WTC11 (cell line): Measurements from ENCODE around the gene CDH3. TPM values are rescaled to one million over a fixed set of nuclear protein-coding genes. Genes with fewer than 3 reads are reported as not detected.

Experiments used
- CBFB ChIP-seq: sonication (generic); formaldehyde crosslinking; IDR thresholded peaks from 2 replicates; pipeline ENCODE4 v1.8.1; 2022; ENCODE audit warnings: mild to moderate bottlenecking, low read depth, missing genetic modification reagents
- CREB1 ChIP-seq: sonication (generic); formaldehyde crosslinking; IDR thresholded peaks from 2 replicates; pipeline ENCODE4 v1.8.0; 2023; ENCODE audit warnings: mild to moderate bottlenecking, missing genetic modification reagents
- CREM ChIP-seq: sonication (generic); formaldehyde crosslinking; IDR thresholded peaks from 2 replicates; pipeline ENCODE4 v1.8.1; 2022; ENCODE audit warnings: mild to moderate bottlenecking, missing genetic modification reagents, moderate library complexity
- GABPB1 ChIP-seq: sonication (generic); formaldehyde crosslinking; IDR thresholded peaks from 2 replicates; pipeline ENCODE4 v1.8.1; 2023; ENCODE audit warnings: mild to moderate bottlenecking, missing genetic modification reagents
- KAT7 ChIP-seq: sonication (generic); formaldehyde crosslinking; IDR thresholded peaks from 2 replicates; pipeline ENCODE4 v1.8.1; 2023; ENCODE audit warnings: missing genetic modification reagents, mild to moderate bottlenecking, borderline replicate concordance
- MYBL2 ChIP-seq: sonication (generic); formaldehyde crosslinking; IDR thresholded peaks from 2 replicates; pipeline ENCODE4 v1.8.1; 2023; ENCODE audit warnings: mild to moderate bottlenecking, moderate library complexity, missing genetic modification reagents
- NR2C2 ChIP-seq: sonication (generic); formaldehyde crosslinking; IDR thresholded peaks from 2 replicates; pipeline ENCODE4 v1.8.0; 2022; ENCODE audit warnings: mild to moderate bottlenecking, missing genetic modification reagents
- NR3C1 ChIP-seq: sonication (generic); formaldehyde crosslinking; conservative IDR thresholded peaks from 2 replicates; pipeline ENCODE4 v1.8.1; 2023; ENCODE audit warnings: low read depth, mild to moderate bottlenecking, missing genetic modification reagents
- PRRX2 ChIP-seq: fragments of 250-450 bp; sonication (Bioruptor Pico); IDR thresholded peaks from 2 replicates; pipeline ENCODE4 v1.8.0; 2021; ENCODE audit warnings: mild to moderate bottlenecking
- SMAD4 ChIP-seq: sonication (generic); formaldehyde crosslinking; IDR thresholded peaks from 2 replicates; pipeline ENCODE4 v1.8.0; 2022; ENCODE audit warnings: mild to moderate bottlenecking, missing genetic modification reagents
- SP1 ChIP-seq: sonication (generic); formaldehyde crosslinking; conservative IDR thresholded peaks from 2 replicates; pipeline ENCODE4 v1.8.1; 2022; ENCODE audit warnings: missing genetic modification reagents
- TEAD4 ChIP-seq: sonication (generic); formaldehyde crosslinking; IDR thresholded peaks from 2 replicates; pipeline ENCODE4 v1.8.0; 2022; ENCODE audit warnings: mild to moderate bottlenecking, missing genetic modification reagents
- ZBTB21 ChIP-seq: sonication (generic); formaldehyde crosslinking; IDR thresholded peaks from 2 replicates; pipeline ENCODE4 v1.8.1; 2023; ENCODE audit warnings: mild to moderate bottlenecking, missing genetic modification reagents, borderline replicate concordance
- ZNF138 ChIP-seq: sonication (generic); formaldehyde crosslinking; conservative IDR thresholded peaks from 2 replicates; pipeline ENCODE4 v1.8.1; 2022; ENCODE audit warnings: mild to moderate bottlenecking, moderate library complexity, missing genetic modification reagents
- ZNF416 ChIP-seq: fragments of 250-450 bp; sonication (Bioruptor Pico); IDR thresholded peaks from 2 replicates; pipeline ENCODE4 v1.9.0; 2021; ENCODE audit warnings: mild to moderate bottlenecking, inconsistent platforms
- total RNA-seq: library from RNA; stranded (reverse); gene quantifications from 3 replicates; pipeline ENCODE4 v1.2.3, GENCODE V29; 2021
- TF ChIP-seq, protein P1 (sequence below): sonication (generic); formaldehyde crosslinking; IDR thresholded peaks from 2 replicates; pipeline ENCODE4 v1.8.1; 2022; ENCODE audit warnings: mild to moderate bottlenecking, moderate library complexity, missing genetic modification reagents
- TF ChIP-seq, protein P2 (sequence below): sonication (generic); formaldehyde crosslinking; IDR thresholded peaks from 2 replicates; pipeline ENCODE4 v1.8.1; 2022; ENCODE audit warnings: low read depth, missing genetic modification reagents, borderline replicate concordance
- TF ChIP-seq, protein P3 (sequence below): sonication (generic); formaldehyde crosslinking; IDR thresholded peaks from 2 replicates; pipeline ENCODE4 v1.8.0; 2023; ENCODE audit warnings: missing genetic modification reagents, mild to moderate bottlenecking, borderline replicate concordance
- TF ChIP-seq, protein P4 (sequence below): sonication (generic); formaldehyde crosslinking; IDR thresholded peaks from 2 replicates; pipeline ENCODE4 v1.8.0; 2022; ENCODE audit warnings: mild to moderate bottlenecking, missing genetic modification reagents
- TF ChIP-seq, protein P5 (sequence below): sonication (generic); formaldehyde crosslinking; IDR thresholded peaks from 2 replicates; pipeline ENCODE4 v1.8.1; 2023; ENCODE audit warnings: mild to moderate bottlenecking, moderate library complexity, missing genetic modification reagents
- TF ChIP-seq, protein P6 (sequence below): sonication (generic); formaldehyde crosslinking; IDR thresholded peaks from 2 replicates; pipeline ENCODE4 v1.8.0; 2023; ENCODE audit warnings: mild to moderate bottlenecking, missing genetic modification reagents
- TF ChIP-seq, protein P7 (sequence below): sonication (generic); formaldehyde crosslinking; IDR thresholded peaks from 2 replicates; pipeline ENCODE4 v1.8.1; 2022; ENCODE audit warnings: low read depth, mild to moderate bottlenecking, moderate library complexity, missing genetic modification reagents, borderline replicate concordance
- TF ChIP-seq, protein P8 (sequence below): sonication (generic); formaldehyde crosslinking; IDR thresholded peaks from 2 replicates; pipeline ENCODE4 v1.8.1; 2022; ENCODE audit warnings: missing genetic modification reagents, borderline replicate concordance

CDH3 gene
- total RNA-seq, 1 experiment from 2014 or later = 128 TPM

DNA sequence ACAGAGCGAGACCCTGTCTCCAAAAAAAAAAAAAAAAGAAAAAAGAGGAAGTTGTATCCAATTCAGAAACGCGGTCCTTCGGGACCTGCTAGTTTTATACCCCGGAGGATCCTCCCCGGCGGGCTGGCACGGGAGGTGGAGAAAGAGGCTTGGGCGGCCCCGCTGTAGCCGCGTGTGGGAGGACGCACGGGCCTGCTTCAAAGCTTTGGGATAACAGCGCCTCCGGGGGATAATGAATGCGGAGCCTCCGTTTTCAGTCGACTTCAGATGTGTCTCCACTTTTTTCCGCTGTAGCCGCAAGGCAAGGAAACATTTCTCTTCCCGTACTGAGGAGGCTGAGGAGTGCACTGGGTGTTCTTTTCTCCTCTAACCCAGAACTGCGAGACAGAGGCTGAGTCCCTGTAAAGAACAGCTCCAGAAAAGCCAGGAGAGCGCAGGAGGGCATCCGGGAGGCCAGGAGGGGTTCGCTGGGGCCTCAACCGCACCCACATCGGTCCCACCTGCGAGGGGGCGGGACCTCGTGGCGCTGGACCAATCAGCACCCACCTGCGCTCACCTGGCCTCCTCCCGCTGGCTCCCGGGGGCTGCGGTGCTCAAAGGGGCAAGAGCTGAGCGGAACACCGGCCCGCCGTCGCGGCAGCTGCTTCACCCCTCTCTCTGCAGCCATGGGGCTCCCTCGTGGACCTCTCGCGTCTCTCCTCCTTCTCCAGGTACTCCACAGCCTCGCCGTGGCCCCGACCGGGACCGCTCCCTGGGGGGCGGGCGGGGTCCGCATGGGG, at the start of gene CDH3 (continued):
- TF ChIP-seq, protein P1, sequence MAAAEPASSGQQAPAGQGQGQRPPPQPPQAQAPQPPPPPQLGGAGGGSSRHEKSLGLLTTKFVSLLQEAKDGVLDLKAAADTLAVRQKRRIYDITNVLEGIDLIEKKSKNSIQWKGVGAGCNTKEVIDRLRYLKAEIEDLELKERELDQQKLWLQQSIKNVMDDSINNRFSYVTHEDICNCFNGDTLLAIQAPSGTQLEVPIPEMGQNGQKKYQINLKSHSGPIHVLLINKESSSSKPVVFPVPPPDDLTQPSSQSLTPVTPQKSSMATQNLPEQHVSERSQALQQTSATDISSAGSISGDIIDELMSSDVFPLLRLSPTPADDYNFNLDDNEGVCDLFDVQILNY (CRISPR knock-in tag) = peak; percentile 90
- TF ChIP-seq NR3C1 (CRISPR knock-in tag) (no peak; the same call in 1 of the 2 replicates), SMAD4 (CRISPR knock-in tag) (no peak), GABPB1 (no peak), CREM (CRISPR knock-in tag) (0 out of 2 replicates have a peak, but pooled peaks have one; percentile 52), MYBL2 (peak; percentile 74; the same call in 1 of the 2 replicates), CREB1 (no peak), TEAD4 (no peak), ZNF416 (CRISPR knock-in tag) (no peak), KAT7 (CRISPR knock-in tag) (no peak), NR2C2 (CRISPR knock-in tag) (no peak), ZNF138 (CRISPR knock-in tag) (no peak), ZBTB21 (0 out of 2 replicates have a peak, but pooled peaks have one; percentile 35), PRRX2 (no peak), CBFB (CRISPR knock-in tag) (no peak), SP1 (peak; percentile 74; the same call in 1 of the 2 replicates)
- TF ChIP-seq, protein P2, sequence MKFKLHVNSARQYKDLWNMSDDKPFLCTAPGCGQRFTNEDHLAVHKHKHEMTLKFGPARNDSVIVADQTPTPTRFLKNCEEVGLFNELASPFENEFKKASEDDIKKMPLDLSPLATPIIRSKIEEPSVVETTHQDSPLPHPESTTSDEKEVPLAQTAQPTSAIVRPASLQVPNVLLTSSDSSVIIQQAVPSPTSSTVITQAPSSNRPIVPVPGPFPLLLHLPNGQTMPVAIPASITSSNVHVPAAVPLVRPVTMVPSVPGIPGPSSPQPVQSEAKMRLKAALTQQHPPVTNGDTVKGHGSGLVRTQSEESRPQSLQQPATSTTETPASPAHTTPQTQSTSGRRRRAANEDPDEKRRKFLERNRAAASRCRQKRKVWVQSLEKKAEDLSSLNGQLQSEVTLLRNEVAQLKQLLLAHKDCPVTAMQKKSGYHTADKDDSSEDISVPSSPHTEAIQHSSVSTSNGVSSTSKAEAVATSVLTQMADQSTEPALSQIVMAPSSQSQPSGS (CRISPR knock-in tag) = no peak
- TF ChIP-seq, protein P3, sequence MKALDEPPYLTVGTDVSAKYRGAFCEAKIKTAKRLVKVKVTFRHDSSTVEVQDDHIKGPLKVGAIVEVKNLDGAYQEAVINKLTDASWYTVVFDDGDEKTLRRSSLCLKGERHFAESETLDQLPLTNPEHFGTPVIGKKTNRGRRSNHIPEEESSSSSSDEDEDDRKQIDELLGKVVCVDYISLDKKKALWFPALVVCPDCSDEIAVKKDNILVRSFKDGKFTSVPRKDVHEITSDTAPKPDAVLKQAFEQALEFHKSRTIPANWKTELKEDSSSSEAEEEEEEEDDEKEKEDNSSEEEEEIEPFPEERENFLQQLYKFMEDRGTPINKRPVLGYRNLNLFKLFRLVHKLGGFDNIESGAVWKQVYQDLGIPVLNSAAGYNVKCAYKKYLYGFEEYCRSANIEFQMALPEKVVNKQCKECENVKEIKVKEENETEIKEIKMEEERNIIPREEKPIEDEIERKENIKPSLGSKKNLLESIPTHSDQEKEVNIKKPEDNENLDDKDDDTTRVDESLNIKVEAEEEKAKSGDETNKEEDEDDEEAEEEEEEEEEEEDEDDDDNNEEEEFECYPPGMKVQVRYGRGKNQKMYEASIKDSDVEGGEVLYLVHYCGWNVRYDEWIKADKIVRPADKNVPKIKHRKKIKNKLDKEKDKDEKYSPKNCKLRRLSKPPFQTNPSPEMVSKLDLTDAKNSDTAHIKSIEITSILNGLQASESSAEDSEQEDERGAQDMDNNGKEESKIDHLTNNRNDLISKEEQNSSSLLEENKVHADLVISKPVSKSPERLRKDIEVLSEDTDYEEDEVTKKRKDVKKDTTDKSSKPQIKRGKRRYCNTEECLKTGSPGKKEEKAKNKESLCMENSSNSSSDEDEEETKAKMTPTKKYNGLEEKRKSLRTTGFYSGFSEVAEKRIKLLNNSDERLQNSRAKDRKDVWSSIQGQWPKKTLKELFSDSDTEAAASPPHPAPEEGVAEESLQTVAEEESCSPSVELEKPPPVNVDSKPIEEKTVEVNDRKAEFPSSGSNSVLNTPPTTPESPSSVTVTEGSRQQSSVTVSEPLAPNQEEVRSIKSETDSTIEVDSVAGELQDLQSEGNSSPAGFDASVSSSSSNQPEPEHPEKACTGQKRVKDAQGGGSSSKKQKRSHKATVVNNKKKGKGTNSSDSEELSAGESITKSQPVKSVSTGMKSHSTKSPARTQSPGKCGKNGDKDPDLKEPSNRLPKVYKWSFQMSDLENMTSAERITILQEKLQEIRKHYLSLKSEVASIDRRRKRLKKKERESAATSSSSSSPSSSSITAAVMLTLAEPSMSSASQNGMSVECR = peak; percentile 84; the same call in 1 of the 2 replicates
- TF ChIP-seq, protein P4, sequence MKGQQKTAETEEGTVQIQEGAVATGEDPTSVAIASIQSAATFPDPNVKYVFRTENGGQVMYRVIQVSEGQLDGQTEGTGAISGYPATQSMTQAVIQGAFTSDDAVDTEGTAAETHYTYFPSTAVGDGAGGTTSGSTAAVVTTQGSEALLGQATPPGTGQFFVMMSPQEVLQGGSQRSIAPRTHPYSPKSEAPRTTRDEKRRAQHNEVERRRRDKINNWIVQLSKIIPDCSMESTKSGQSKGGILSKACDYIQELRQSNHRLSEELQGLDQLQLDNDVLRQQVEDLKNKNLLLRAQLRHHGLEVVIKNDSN (CRISPR knock-in tag) = no peak; the same call in 1 of the 2 replicates
- TF ChIP-seq, protein P5, sequence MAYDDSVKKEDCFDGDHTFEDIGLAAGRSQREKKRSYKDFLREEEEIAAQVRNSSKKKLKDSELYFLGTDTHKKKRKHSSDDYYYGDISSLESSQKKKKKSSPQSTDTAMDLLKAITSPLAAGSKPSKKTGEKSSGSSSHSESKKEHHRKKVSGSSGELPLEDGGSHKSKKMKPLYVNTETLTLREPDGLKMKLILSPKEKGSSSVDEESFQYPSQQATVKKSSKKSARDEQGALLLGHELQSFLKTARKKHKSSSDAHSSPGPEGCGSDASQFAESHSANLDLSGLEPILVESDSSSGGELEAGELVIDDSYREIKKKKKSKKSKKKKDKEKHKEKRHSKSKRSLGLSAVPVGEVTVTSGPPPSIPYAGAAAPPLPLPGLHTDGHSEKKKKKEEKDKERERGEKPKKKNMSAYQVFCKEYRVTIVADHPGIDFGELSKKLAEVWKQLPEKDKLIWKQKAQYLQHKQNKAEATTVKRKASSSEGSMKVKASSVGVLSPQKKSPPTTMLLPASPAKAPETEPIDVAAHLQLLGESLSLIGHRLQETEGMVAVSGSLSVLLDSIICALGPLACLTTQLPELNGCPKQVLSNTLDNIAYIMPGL (CRISPR knock-in tag) = peak; percentile 33; the same call in 1 of the 2 replicates
- TF ChIP-seq, protein P6, sequence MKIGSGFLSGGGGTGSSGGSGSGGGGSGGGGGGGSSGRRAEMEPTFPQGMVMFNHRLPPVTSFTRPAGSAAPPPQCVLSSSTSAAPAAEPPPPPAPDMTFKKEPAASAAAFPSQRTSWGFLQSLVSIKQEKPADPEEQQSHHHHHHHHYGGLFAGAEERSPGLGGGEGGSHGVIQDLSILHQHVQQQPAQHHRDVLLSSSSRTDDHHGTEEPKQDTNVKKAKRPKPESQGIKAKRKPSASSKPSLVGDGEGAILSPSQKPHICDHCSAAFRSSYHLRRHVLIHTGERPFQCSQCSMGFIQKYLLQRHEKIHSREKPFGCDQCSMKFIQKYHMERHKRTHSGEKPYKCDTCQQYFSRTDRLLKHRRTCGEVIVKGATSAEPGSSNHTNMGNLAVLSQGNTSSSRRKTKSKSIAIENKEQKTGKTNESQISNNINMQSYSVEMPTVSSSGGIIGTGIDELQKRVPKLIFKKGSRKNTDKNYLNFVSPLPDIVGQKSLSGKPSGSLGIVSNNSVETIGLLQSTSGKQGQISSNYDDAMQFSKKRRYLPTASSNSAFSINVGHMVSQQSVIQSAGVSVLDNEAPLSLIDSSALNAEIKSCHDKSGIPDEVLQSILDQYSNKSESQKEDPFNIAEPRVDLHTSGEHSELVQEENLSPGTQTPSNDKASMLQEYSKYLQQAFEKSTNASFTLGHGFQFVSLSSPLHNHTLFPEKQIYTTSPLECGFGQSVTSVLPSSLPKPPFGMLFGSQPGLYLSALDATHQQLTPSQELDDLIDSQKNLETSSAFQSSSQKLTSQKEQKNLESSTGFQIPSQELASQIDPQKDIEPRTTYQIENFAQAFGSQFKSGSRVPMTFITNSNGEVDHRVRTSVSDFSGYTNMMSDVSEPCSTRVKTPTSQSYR = no peak
- TF ChIP-seq, protein P7, sequence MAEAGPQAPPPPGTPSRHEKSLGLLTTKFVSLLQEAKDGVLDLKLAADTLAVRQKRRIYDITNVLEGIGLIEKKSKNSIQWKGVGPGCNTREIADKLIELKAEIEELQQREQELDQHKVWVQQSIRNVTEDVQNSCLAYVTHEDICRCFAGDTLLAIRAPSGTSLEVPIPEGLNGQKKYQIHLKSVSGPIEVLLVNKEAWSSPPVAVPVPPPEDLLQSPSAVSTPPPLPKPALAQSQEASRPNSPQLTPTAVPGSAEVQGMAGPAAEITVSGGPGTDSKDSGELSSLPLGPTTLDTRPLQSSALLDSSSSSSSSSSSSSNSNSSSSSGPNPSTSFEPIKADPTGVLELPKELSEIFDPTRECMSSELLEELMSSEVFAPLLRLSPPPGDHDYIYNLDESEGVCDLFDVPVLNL (CRISPR knock-in tag) = no peak
- TF ChIP-seq, protein P8, sequence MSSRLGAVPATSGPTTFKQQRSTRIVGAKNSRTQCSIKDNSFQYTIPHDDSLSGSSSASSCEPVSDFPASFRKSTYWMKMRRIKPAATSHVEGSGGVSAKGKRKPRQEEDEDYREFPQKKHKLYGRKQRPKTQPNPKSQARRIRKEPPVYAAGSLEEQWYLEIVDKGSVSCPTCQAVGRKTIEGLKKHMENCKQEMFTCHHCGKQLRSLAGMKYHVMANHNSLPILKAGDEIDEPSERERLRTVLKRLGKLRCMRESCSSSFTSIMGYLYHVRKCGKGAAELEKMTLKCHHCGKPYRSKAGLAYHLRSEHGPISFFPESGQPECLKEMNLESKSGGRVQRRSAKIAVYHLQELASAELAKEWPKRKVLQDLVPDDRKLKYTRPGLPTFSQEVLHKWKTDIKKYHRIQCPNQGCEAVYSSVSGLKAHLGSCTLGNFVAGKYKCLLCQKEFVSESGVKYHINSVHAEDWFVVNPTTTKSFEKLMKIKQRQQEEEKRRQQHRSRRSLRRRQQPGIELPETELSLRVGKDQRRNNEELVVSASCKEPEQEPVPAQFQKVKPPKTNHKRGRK (CRISPR knock-in tag) = 0 out of 2 replicates have a peak, but pooled peaks have one; percentile 38
